Right lobe of liver (tissue), 6 donors: ENCODE results near the gene B9D1. TPM values are rescaled to one million over a fixed set of nuclear protein-coding genes. Genes with fewer than 3 reads are reported as not detected.
A peak's percentile ranks its signal among the peaks of the same experiment; 100 is the strongest.

Experiments used
- ATAC-seq, 4 donors: fragments of 200-7000 bp; cut with Tn5 transposase; one replicate each; pipeline ENCODE4 v1.9.1; 2020; ENCODE audit warnings: mild to moderate bottlenecking in 4 of 4, moderate library complexity in 4 of 4
- DNase-seq, 3 donors: peaks; one replicate each; pipeline ENCODE4 v3.0.0-alpha.2; 2020
- H3K27ac ChIP-seq, 3 donors: fragments of 200-600 bp; one replicate each; pipeline ENCODE4 v1.8.0; 2022
- H3K27me3 ChIP-seq, 2 donors: fragments of 200-600 bp; one replicate each; pipeline ENCODE4 v1.8.0; 2022
- H3K36me3 ChIP-seq, 4 donors: fragments of 200-600 bp; sonication (generic) in 1 of 4; one replicate each; pipeline versions ENCODE4 v1.5.1 to v1.8.0; 2017 to 2022; ENCODE audit warnings: control low read depth in 1 of 4
- H3K4me1 ChIP-seq, 4 donors: fragments of 200-600 bp; sonication (generic) in 1 of 4; one replicate each; pipeline versions ENCODE4 v1.5.1 to v1.8.0; 2017 to 2022; ENCODE audit warnings: control low read depth in 1 of 4
- H3K4me3 ChIP-seq, 3 donors: fragments of 200-600 bp; one replicate each; pipeline ENCODE4 v1.8.0; 2022
- H3K9me3 ChIP-seq, 4 donors: fragments of 200-600 bp; sonication (generic) in 1 of 4; one replicate each; pipeline versions ENCODE4 v1.5.1 to v1.8.0; 2017 to 2022; ENCODE audit warnings: control low read depth in 1 of 4
- POLR2A ChIP-seq: fragments of 450-650 bp; IDR thresholded peaks from one replicate; pipeline ENCODE4 v1.6.1; 2017; ENCODE audit warnings: antibody characterized with exemption, mild to moderate bottlenecking
- WGBS: methylation state at CpG from one replicate; pipeline ENCODE4 v1.1.6; 2018; ENCODE audit warnings: low coverage, low lambda C conversion rate; ENCODE audit not compliant: insufficient coverage; ENCODE audit errors: missing lambda C conversion rate; 5-methylcytosine and 5-hydroxymethylcytosine counted together
- intact Hi-C, 2 donors: fragments of 100-400 bp; cut with DNase I; formaldehyde crosslinking; loops; one replicate each; pipeline versions ENCODE4 v1.11.2 to v1.14.1; 2022
- total RNA-seq, 6 experiments: library from RNA; depleted of rRNA in 2 of 6; stranded (reverse); fragments of >200 nt in 2 of 6; fragmentation: NEBNext Ultra II Directional in 3 of 6; extraction: Animal tissue kit (Norgen Biotek cat#: 25700) in 3 of 6; gene quantifications; one replicate each; pipeline versions ENCODE4 v1.1.0 to v1.2.4, GENCODE V29; 2016 to 2023
- TF ChIP-seq, protein P1 (sequence below), 4 donors: fragments of 200-600 bp in 3 of 4; fragments of 450-650 bp in 1 of 4; IDR thresholded peaks; one replicate each; pipeline versions ENCODE4 v1.5.1 to v1.8.0; 2016 to 2022; ENCODE audit warnings: antibody characterized with exemption in 4 of 4, mild to moderate bottlenecking in 2 of 4
- donor health status: DM: no; HTN: yes; CAD: no.
- donor health status: DM: no; HTN: no; CAD: no.
- donor health status: DM: no; HTN: no; CAD: no.
- donor health status: DM: no; HTN: yes; CAD: no.
- donor health status: DM: no; HTN: yes; CAD: no.

The B9D1 gene
- total RNA-seq, 6 experiments from 2014 or later, result 2.3 to 27.9 (median 5.7) TPM

- Histone ChIP-seq H3K4me3 (no peak overlapping the region), H3K27me3 (no peaks in the 10 kb centered on the region), H3K4me1 (peaks cover 0 to 14% (median 0%) of the 10 kb centered on the region in 4 donors), H3K27ac (no peak overlapping the region), H3K36me3 (no peaks in the 10 kb centered on the region), H3K9me3 (no peaks in the 10 kb centered on the region)
- WGBS, result 72% methylated on average over 7 of the region's 10 CpGs
- ATAC-seq, result peak in 3 of 4 donors; percentile 15 to 29 (median 26)
- no peak for DNase-seq
- TF ChIP-seq, protein P1, sequence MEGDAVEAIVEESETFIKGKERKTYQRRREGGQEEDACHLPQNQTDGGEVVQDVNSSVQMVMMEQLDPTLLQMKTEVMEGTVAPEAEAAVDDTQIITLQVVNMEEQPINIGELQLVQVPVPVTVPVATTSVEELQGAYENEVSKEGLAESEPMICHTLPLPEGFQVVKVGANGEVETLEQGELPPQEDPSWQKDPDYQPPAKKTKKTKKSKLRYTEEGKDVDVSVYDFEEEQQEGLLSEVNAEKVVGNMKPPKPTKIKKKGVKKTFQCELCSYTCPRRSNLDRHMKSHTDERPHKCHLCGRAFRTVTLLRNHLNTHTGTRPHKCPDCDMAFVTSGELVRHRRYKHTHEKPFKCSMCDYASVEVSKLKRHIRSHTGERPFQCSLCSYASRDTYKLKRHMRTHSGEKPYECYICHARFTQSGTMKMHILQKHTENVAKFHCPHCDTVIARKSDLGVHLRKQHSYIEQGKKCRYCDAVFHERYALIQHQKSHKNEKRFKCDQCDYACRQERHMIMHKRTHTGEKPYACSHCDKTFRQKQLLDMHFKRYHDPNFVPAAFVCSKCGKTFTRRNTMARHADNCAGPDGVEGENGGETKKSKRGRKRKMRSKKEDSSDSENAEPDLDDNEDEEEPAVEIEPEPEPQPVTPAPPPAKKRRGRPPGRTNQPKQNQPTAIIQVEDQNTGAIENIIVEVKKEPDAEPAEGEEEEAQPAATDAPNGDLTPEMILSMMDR (IDR thresholded peaks at IDR 0.05), result no peak
- no peak for TF ChIP-seq POLR2A
- intact Hi-C loops, result no loop called here
These were observed 56.1 kb downstream of the B9D1 start for GRCh38 chr17:19306160-19307111.

GRCh38 chr17:19305761-19306159 is 56.8 kb downstream of the B9D1 start:
- H3K4me3 ChIP-seq, result no peak overlapping the region
- TF ChIP-seq, protein P1 (IDR thresholded peaks at IDR 0.05), result no peak
- no peak for TF ChIP-seq POLR2A
- no peak overlapping the region for H3K27ac ChIP-seq
- no peak for ATAC-seq
- H3K36me3 ChIP-seq, result no peaks in the 10 kb centered on the region
- H3K27me3 ChIP-seq, result no peaks in the 10 kb centered on the region
- DNase-seq, result no peak
- intact Hi-C loops, result no loop called here
- 91% methylated on average over 5 of the region's 5 CpGs for WGBS
- peaks cover 0 to 14% (median 0%) of the 10 kb centered on the region in 4 donors for H3K4me1 ChIP-seq
- no peaks in the 10 kb centered on the region for H3K9me3 ChIP-seq

- WGBS, result 69% methylated on average over 3 of the region's 5 CpGs
- H3K4me3 ChIP-seq, result no peak overlapping the region
- TF ChIP-seq, protein P1 (IDR thresholded peaks at IDR 0.05), result no peak
- TF ChIP-seq POLR2A, result no peak
- DNase-seq (no peak), ATAC-seq (no peak)
- peaks cover 0 to 14% (median 0%) of the 10 kb centered on the region in 4 donors for H3K4me1 ChIP-seq
- no peaks in the 10 kb centered on the region for H3K27me3 ChIP-seq
- intact Hi-C loops, result no loop called here
- H3K27ac ChIP-seq, result no peak overlapping the region
- H3K36me3 ChIP-seq, result no peaks in the 10 kb centered on the region
- H3K9me3 ChIP-seq, result no peaks in the 10 kb centered on the region
These were observed 57.3 kb downstream of the B9D1 start for GRCh38 chr17:19305256-19305655.

DNA sequence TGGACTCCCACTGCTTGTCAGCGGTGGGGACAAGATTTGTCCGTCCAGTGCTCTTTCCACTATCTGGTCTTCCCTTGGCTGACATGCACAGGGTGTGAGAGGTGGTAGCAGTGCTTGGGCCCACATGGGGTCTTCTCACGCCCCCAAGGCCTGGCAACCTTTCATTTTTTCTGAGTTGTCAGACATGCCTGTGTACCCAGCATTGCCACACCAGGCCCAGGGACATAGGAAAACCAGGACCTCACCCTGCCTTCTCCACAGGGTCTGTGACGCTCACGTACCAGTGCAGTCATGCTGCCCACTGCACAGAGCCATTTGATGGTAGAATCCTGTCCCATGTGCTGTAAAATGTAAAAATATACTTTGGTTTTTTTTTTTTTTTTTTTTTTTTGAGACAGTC is 57.8 kb downstream of the B9D1 start:
- TF ChIP-seq, protein P1 (IDR thresholded peaks at IDR 0.05), result no peak
- no peak for TF ChIP-seq POLR2A
- intact Hi-C loops, result no loop called here
- no peak for DNase-seq
- Histone ChIP-seq H3K27me3 (no peaks in the 10 kb centered on the region), H3K4me1 (peaks cover 0 to 14% (median 0%) of the 10 kb centered on the region in 4 donors), H3K9me3 (no peaks in the 10 kb centered on the region), H3K27ac (peak overlapping the region in 2 of 3 donors; percentile 22 to 23), H3K36me3 (no peaks in the 10 kb centered on the region), H3K4me3 (no peak overlapping the region)
- ATAC-seq, result no peak
- WGBS, result 97% methylated on average over 4 of the region's 5 CpGs
